Measurements from ENCODE around the gene MUC5B. TPM values are rescaled to one million over a fixed set of nuclear protein-coding genes. Genes with fewer than 3 reads are reported as not detected.

The MUC5B gene
- total and polyA plus RNA-seq, 2 of the 13 experiments (the other 11 are each of a cell fraction or from before 2014, with no cell fraction given) = 0.01 TPM; not detected in 1

DNA sequence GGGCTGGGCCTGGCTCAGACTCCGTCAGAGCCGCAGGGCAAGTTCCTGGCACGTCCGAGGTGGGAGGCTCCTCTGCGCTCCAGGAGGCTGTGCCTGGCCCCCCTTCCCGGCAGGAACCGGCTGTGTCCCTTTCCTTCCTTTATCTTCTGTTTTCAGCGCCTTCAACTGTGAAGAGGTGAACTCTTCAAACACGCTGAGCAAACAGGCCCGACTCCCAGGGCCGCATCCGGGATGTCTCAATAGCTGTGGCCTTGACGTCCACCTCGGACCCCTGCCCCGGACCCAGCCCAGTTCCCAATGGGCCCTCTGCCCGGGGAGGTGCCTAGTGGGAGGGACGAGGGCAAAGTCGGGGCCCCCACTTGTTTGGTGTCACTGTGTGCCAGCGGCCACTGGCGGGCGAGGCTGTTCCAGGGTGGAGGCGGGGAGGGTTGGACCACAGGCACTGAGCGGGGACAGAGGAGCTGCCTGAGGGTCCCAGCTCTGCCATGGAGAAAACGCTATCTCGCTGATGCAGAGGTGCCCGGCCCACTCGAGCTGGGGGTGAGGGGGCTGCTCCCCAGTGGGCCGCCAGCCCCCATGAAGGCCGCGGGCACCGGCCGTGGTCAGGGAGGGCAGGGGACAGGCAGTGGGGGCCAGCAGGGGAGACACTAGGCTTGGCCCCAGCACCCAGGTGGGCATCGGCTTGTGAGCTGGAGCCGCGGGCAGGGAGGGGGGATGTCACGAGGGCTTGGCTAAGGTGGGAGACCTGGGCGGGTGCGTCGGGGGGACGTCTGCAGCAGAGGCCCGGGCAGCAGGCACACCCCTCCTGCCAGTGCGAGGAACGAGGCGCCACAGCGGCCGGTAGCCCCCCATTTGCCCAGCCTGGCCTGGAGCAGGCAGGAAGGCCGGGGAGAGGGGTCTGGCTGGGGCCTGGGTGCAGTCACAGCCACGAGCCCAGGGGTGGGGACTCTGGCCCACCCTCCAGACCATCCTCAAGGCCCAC lies 2.7 kb upstream of the MUC5B start (continued):
- TF ChIP-seq, protein P1, sequence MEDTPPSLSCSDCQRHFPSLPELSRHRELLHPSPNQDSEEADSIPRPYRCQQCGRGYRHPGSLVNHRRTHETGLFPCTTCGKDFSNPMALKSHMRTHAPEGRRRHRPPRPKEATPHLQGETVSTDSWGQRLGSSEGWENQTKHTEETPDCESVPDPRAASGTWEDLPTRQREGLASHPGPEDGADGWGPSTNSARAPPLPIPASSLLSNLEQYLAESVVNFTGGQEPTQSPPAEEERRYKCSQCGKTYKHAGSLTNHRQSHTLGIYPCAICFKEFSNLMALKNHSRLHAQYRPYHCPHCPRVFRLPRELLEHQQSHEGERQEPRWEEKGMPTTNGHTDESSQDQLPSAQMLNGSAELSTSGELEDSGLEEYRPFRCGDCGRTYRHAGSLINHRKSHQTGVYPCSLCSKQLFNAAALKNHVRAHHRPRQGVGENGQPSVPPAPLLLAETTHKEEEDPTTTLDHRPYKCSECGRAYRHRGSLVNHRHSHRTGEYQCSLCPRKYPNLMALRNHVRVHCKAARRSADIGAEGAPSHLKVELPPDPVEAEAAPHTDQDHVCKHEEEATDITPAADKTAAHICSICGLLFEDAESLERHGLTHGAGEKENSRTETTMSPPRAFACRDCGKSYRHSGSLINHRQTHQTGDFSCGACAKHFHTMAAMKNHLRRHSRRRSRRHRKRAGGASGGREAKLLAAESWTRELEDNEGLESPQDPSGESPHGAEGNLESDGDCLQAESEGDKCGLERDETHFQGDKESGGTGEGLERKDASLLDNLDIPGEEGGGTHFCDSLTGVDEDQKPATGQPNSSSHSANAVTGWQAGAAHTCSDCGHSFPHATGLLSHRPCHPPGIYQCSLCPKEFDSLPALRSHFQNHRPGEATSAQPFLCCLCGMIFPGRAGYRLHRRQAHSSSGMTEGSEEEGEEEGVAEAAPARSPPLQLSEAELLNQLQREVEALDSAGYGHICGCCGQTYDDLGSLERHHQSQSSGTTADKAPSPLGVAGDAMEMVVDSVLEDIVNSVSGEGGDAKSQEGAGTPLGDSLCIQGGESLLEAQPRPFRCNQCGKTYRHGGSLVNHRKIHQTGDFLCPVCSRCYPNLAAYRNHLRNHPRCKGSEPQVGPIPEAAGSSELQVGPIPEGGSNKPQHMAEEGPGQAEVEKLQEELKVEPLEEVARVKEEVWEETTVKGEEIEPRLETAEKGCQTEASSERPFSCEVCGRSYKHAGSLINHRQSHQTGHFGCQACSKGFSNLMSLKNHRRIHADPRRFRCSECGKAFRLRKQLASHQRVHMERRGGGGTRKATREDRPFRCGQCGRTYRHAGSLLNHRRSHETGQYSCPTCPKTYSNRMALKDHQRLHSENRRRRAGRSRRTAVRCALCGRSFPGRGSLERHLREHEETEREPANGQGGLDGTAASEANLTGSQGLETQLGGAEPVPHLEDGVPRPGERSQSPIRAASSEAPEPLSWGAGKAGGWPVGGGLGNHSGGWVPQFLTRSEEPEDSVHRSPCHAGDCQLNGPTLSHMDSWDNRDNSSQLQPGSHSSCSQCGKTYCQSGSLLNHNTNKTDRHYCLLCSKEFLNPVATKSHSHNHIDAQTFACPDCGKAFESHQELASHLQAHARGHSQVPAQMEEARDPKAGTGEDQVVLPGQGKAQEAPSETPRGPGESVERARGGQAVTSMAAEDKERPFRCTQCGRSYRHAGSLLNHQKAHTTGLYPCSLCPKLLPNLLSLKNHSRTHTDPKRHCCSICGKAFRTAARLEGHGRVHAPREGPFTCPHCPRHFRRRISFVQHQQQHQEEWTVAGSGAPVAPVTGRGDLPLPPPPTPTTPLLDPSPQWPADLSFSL (CRISPR knock-in tag; IDR thresholded peaks at IDR 0.05) = no peak
- TF ChIP-seq ZSCAN31 (CRISPR knock-in tag; IDR thresholded peaks at IDR 0.05; ENCODE audit: low read depth) (peak; percentile 25; the same call in 1 of the 2 replicates), SIX1 (CRISPR knock-in tag; IDR thresholded peaks at IDR 0.05; ENCODE audit: borderline replicate concordance) (0 out of 2 replicates have a peak, but pooled peaks have one; percentile 37), SSRP1 (CRISPR knock-in tag; IDR thresholded peaks at IDR 0.05) (no peak), PRMT3 (CRISPR knock-in tag; IDR thresholded peaks at IDR 0.05; ENCODE audit: borderline replicate concordance, low read depth) (no peak), KAT8 (CRISPR knock-in tag; IDR thresholded peaks at IDR 0.05) (0 out of 2 replicates have a peak, but pooled peaks have one; percentile 46), CEBPB (IDR thresholded peaks at IDR 0.05; ENCODE audit: borderline replicate concordance, low read depth, low read length) (peak; percentile 53; the same call in 1 of the 2 replicates), ZFAT (CRISPR knock-in tag; conservative IDR thresholded peaks at IDR 0.05) (no peak), RNF2 (conservative IDR thresholded peaks at IDR 0.05; ENCODE audit: low read depth) (0 out of 2 replicates have a peak, but pooled peaks have one; percentile 44), KDM3A (CRISPR knock-in tag; IDR thresholded peaks at IDR 0.05; ENCODE audit: low read depth) (peak; percentile 82)
- TF ChIP-seq, protein P2, sequence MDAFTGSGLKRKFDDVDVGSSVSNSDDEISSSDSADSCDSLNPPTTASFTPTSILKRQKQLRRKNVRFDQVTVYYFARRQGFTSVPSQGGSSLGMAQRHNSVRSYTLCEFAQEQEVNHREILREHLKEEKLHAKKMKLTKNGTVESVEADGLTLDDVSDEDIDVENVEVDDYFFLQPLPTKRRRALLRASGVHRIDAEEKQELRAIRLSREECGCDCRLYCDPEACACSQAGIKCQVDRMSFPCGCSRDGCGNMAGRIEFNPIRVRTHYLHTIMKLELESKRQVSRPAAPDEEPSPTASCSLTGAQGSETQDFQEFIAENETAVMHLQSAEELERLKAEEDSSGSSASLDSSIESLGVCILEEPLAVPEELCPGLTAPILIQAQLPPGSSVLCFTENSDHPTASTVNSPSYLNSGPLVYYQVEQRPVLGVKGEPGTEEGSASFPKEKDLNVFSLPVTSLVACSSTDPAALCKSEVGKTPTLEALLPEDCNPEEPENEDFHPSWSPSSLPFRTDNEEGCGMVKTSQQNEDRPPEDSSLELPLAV (CRISPR knock-in tag; conservative IDR thresholded peaks at IDR 0.05; ENCODE audit: low read depth) = no peak
- TF ChIP-seq, protein P3, sequence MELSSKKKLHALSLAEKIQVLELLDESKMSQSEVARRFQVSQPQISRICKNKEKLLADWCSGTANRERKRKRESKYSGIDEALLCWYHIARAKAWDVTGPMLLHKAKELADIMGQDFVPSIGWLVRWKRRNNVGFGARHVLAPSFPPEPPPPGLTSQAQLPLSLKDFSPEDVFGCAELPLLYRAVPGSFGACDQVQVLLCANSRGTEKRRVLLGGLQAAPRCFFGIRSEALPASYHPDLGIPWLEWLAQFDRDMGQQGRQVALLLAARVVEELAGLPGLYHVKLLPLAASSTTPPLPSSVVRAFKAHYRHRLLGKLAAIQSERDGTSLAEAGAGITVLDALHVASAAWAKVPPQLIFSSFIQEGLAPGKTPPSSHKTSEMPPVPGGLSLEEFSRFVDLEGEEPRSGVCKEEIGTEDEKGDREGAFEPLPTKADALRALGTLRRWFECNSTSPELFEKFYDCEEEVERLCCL (CRISPR knock-in tag; IDR thresholded peaks at IDR 0.05; ENCODE audit: borderline replicate concordance) = no peak
- TF ChIP-seq, protein P4, sequence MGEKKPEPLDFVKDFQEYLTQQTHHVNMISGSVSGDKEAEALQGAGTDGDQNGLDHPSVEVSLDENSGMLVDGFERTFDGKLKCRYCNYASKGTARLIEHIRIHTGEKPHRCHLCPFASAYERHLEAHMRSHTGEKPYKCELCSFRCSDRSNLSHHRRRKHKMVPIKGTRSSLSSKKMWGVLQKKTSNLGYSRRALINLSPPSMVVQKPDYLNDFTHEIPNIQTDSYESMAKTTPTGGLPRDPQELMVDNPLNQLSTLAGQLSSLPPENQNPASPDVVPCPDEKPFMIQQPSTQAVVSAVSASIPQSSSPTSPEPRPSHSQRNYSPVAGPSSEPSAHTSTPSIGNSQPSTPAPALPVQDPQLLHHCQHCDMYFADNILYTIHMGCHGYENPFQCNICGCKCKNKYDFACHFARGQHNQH (CRISPR knock-in tag; IDR thresholded peaks at IDR 0.05) = peak; percentile 88
- TF ChIP-seq, protein P5, sequence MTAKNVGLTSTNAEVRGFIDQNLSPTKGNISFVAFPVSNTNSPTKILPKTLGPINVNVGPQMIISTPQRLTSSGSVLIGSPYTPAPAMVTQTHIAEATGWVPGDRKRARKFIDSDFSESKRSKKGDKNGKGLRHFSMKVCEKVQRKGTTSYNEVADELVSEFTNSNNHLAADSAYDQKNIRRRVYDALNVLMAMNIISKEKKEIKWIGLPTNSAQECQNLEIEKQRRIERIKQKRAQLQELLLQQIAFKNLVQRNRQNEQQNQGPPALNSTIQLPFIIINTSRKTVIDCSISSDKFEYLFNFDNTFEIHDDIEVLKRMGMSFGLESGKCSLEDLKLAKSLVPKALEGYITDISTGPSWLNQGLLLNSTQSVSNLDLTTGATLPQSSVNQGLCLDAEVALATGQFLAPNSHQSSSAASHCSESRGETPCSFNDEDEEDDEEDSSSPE (CRISPR knock-in tag; IDR thresholded peaks at IDR 0.05) = peak; percentile 63
- TF ChIP-seq, protein P6, sequence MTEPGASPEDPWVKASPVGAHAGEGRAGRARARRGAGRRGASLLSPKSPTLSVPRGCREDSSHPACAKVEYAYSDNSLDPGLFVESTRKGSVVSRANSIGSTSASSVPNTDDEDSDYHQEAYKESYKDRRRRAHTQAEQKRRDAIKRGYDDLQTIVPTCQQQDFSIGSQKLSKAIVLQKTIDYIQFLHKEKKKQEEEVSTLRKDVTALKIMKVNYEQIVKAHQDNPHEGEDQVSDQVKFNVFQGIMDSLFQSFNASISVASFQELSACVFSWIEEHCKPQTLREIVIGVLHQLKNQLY (CRISPR knock-in tag; IDR thresholded peaks at IDR 0.05) = peak; percentile 77

Data from HepG2 (cell line).